ENCODE results near the gene PORCN.
"Not testable (repeated sequence)": the region's sequence is repeated elsewhere in the genome, so short reads cannot be mapped to it uniquely, and the experiment has no call there.

The PORCN gene

GRCh38 chrX:48555731-48556325, 47.0 kb downstream of the PORCN start:
- not testable (repeated sequence) for FAIRE-seq

GRCh38 chrX:48558271-48558670, 49.5 kb downstream of the PORCN start:
- FAIRE-seq: no peak

- FAIRE-seq: no peak
Observed at GRCh38 chrX:48559636-48560035, 50.8 kb downstream of the PORCN start.

GRCh38 chrX:48560056-48560455, 51.3 kb downstream of the PORCN start:
- no peak for FAIRE-seq

GRCh38 chrX:48560681-48561080, 51.9 kb downstream of the PORCN start:
- FAIRE-seq: no peak

- FAIRE-seq: no peak
Observed at GRCh38 chrX:48569958-48570357, 61.2 kb downstream of the PORCN start.
